Measurements from ENCODE around the gene BRD4.

BRD4 gene

GRCh38 chr19:15194938-15195337, 137.4 kb downstream of the BRD4 start:
- DNase-seq (ENCODE audit: low read depth in 2 of 2), result no peak

GRCh38 chr19:15191982-15192381, 140.4 kb downstream of the BRD4 start:
- no peak for DNase-seq (ENCODE audit: low read depth in 2 of 2)

GRCh38 chr19:15191514-15191913, 140.8 kb downstream of the BRD4 start:
- no peak for DNase-seq (ENCODE audit: low read depth in 2 of 2)

GRCh38 chr19:15188851-15189250, 143.5 kb downstream of the BRD4 start:
- no peak for DNase-seq (ENCODE audit: low read depth in 2 of 2)

- no peak for DNase-seq (ENCODE audit: low read depth in 2 of 2)
Measured at GRCh38 chr19:15187026-15188007, 145.0 kb downstream of the BRD4 start.

Data from stimulated activated CD4-positive, alpha-beta T cell treated with anti-CD3 and anti-CD28 coated beads, Interleukin-12 subunit alpha, Interleukin-12 subunit beta, amount 100 ng/mL, for 24 hours (primary cell).